H1 (cell line): ENCODE measurements around the gene TMEM204. TPM values are rescaled to one million over a fixed set of nuclear protein-coding genes. Genes with fewer than 3 reads are reported as not detected.

Source experiments
- CTCF ChIA-PET: fragments of 300-600 bp; sonication (Branson Sonifier 250); formaldehyde crosslinking; loops from one replicate; lab custom pipeline; 2021; ENCODE audit not compliant: partially characterized antibody; lab: Charles Lee
- POLR2A ChIA-PET: fragments of 300-600 bp; sonication (Branson Sonifier 250); formaldehyde crosslinking; loops from one replicate; lab custom pipeline; 2021; ENCODE audit warnings: inconsistent platforms; ENCODE audit not compliant: partially characterized antibody; lab: Charles Lee
- DNase-seq, 2 experiments: peaks; one replicate each; pipeline versions ENCODE4 v3.0.0 to v3.0.0-alpha.2; 2010 to 2022; ENCODE audit warnings: low spot score in 2 of 2, low read depth in 1 of 2, mixed read lengths in 1 of 2
- FAIRE-seq: peaks from 2 replicates; lab custom pipeline; 2011; peaks lifted over from hg19 to GRCh38; lab: Jason Lieb, UNC
- H2AFZ ChIP-seq: 2 replicates; pipeline ENCODE4 v1.8.1; 2012; ENCODE audit warnings: low read length, inconsistent platforms
- H2AK5ac ChIP-seq: 2 replicates; pipeline ENCODE4 v1.6.1; 2013; ENCODE audit warnings: low read depth, low read length
- H2BK120ac ChIP-seq: replicated peaks from 2 replicates; pipeline ENCODE3; 2013; ENCODE audit warnings: low read depth, low read length, inconsistent platforms
- H2BK12ac ChIP-seq: 2 replicates; pipeline ENCODE4 v1.6.1; 2013; ENCODE audit warnings: low read depth, low read length
- H2BK15ac ChIP-seq: 2 replicates; pipeline ENCODE4 v1.6.1; 2013; ENCODE audit warnings: low read length
- H2BK20ac ChIP-seq: 2 replicates; pipeline ENCODE4 v1.6.1; 2013; ENCODE audit warnings: low read length
- H2BK5ac ChIP-seq: 2 replicates; pipeline ENCODE4 v1.6.1; 2013; ENCODE audit warnings: low read depth, low read length
- H3K14ac ChIP-seq: 2 replicates; pipeline ENCODE4 v1.6.1; 2013; ENCODE audit warnings: inconsistent platforms; ENCODE audit not compliant: insufficient read length
- H3K18ac ChIP-seq: 2 replicates; pipeline ENCODE4 v1.6.1; 2013; ENCODE audit warnings: low read length; ENCODE audit errors: extremely low read depth
- H3K23ac ChIP-seq: 2 replicates; pipeline ENCODE4 v1.6.1; 2013; ENCODE audit warnings: inconsistent platforms; ENCODE audit not compliant: insufficient read length
- H3K23me2 ChIP-seq: 2 replicates; pipeline ENCODE4 v1.6.1; 2013; ENCODE audit warnings: low read depth, low read length
- H3K27ac ChIP-seq: 2 replicates; pipeline ENCODE4 v1.6.1; 2011; ENCODE audit warnings: low read depth, low read length, inconsistent platforms
- H3K27me3 ChIP-seq, 4 experiments: replicated peaks in 1 of 4; 1 replicate in 1 of 4; 2 replicates in 3 of 4; pipeline versions ENCODE4 v1.6.1 to v1.8.1; 2011 to 2013; ENCODE audit warnings: low read length in 3 of 4, mild to moderate bottlenecking in 3 of 4, inconsistent platforms in 2 of 4, mixed read lengths in 2 of 4, moderate library complexity in 1 of 4; ENCODE audit not compliant: control insufficient read depth in 3 of 4, insufficient read depth in 3 of 4; ENCODE audit errors: extremely low read depth in 1 of 4
- H3K36me3 ChIP-seq, 4 experiments: 2 replicates each; pipeline versions ENCODE4 v1.6.1 to v1.8.1; 2011 to 2013; ENCODE audit warnings: mild to moderate bottlenecking in 4 of 4, low read length in 3 of 4, moderate library complexity in 2 of 4, control low read depth in 1 of 4, inconsistent platforms in 1 of 4; ENCODE audit not compliant: insufficient read depth in 4 of 4, control insufficient read depth in 2 of 4
- H3K4ac ChIP-seq: replicated peaks from 2 replicates; pipeline ENCODE3; 2013; ENCODE audit warnings: low read length, low read depth, mixed read lengths, inconsistent platforms; ENCODE audit not compliant: insufficient read length
- H3K4me1 ChIP-seq, 4 experiments: replicated peaks in 1 of 4; 1 replicate in 1 of 4; 2 replicates in 3 of 4; pipeline versions ENCODE4 v1.6.1 to v1.8.1; 2011 to 2013; ENCODE audit warnings: low read length in 3 of 4, inconsistent platforms in 2 of 4, mixed read lengths in 1 of 4; ENCODE audit not compliant: insufficient read depth in 4 of 4, control insufficient read depth in 3 of 4
- H3K4me2 ChIP-seq, 2 experiments: 2 replicates each; pipeline versions ENCODE4 v1.6.1 to v1.8.1; 2011 to 2013; ENCODE audit warnings: low read depth in 2 of 2, low read length in 2 of 2, control low read depth in 1 of 2, inconsistent platforms in 1 of 2, mild to moderate bottlenecking in 1 of 2; ENCODE audit not compliant: insufficient read depth in 1 of 2
- H3K4me3 ChIP-seq, 4 experiments: fragments of 200-600, 300-600 bp in 1 of 4; sonication (generic), shearing (Covaris generic), sonication (Bioruptor Twin) in 1 of 4; 2 replicates each; pipeline versions ENCODE4 v1.5.1 to v1.8.1; 2011 to 2016; ENCODE audit warnings: low read length in 4 of 4, low read depth in 3 of 4, control low read depth in 2 of 4, inconsistent platforms in 2 of 4, mild to moderate bottlenecking in 2 of 4, mixed read lengths in 1 of 4, moderate library complexity in 1 of 4; ENCODE audit not compliant: insufficient read depth in 2 of 4; ENCODE audit errors: extremely low read depth in 1 of 4
- H3K56ac ChIP-seq: replicated peaks from 2 replicates; pipeline ENCODE3; 2013; ENCODE audit warnings: low read depth, mild to moderate bottlenecking, mixed read lengths, low read length, inconsistent platforms; ENCODE audit not compliant: insufficient read length
- H3K79me1 ChIP-seq: 2 replicates; pipeline ENCODE4 v1.6.1; 2013; ENCODE audit warnings: low read depth, low read length, control low read depth
- H3K79me2 ChIP-seq, 2 experiments: 2 replicates each; pipeline versions ENCODE4 v1.6.1 to v1.8.1; 2012 to 2013; ENCODE audit warnings: low read length in 2 of 2, mild to moderate bottlenecking in 2 of 2, inconsistent platforms in 1 of 2; ENCODE audit not compliant: insufficient read depth in 2 of 2, control insufficient read depth in 1 of 2
- H3K9ac ChIP-seq, 4 experiments: replicated peaks in 1 of 4; 1 replicate in 1 of 4; 2 replicates in 3 of 4; pipeline versions ENCODE4 v1.6.1 to v1.8.1; 2011 to 2013; ENCODE audit warnings: low read depth in 3 of 4, low read length in 3 of 4, control low read depth in 2 of 4, mild to moderate bottlenecking in 2 of 4, moderate library complexity in 2 of 4, inconsistent platforms in 1 of 4; ENCODE audit errors: extremely low read depth in 1 of 4
- H3K9me3 ChIP-seq, 2 experiments: 2 replicates each; pipeline versions ENCODE4 v1.6.1 to v1.8.1; 2012 to 2013; ENCODE audit warnings: mild to moderate bottlenecking in 2 of 2, moderate library complexity in 2 of 2, control low read depth in 1 of 2, inconsistent platforms in 1 of 2, low read depth in 1 of 2, low read length in 1 of 2, mixed read lengths in 1 of 2; ENCODE audit not compliant: insufficient read depth in 2 of 2
- H4K20me1 ChIP-seq, 2 experiments: replicated peaks in 1 of 2; 2 replicates each; pipeline versions ENCODE3 to v1.8.1; 2011 to 2013; ENCODE audit warnings: inconsistent platforms in 2 of 2, low read length in 2 of 2, mild to moderate bottlenecking in 1 of 2; ENCODE audit not compliant: insufficient read depth in 2 of 2, control insufficient read depth in 1 of 2
- H4K5ac ChIP-seq: 2 replicates; pipeline ENCODE4 v1.6.1; 2013; ENCODE audit warnings: low read length, low read depth, mixed read lengths, inconsistent platforms; ENCODE audit not compliant: insufficient read length
- H4K8ac ChIP-seq: 2 replicates; pipeline ENCODE4 v1.8.0; 2013; ENCODE audit warnings: mild to moderate bottlenecking, moderate library complexity, low read length, inconsistent platforms; ENCODE audit not compliant: insufficient read depth; ENCODE audit errors: extremely low read depth
- H4K91ac ChIP-seq: replicated peaks from 2 replicates; pipeline ENCODE3; 2013; ENCODE audit warnings: low read length, mixed read lengths, inconsistent platforms; ENCODE audit not compliant: insufficient read length
- PHF8 ChIP-seq: fragments of 200-600 bp; sonication (generic); conservative IDR thresholded peaks from 2 replicates; pipeline ENCODE4 v1.7.1; 2012; ENCODE audit warnings: low read depth, mild to moderate bottlenecking, inconsistent platforms, low read length, moderate library complexity
- RAD21 ChIP-seq, 2 experiments: IDR thresholded peaks in 1 of 2; conservative IDR thresholded peaks in 1 of 2; 2 replicates each; pipeline ENCODE4 v1.6.1; 2011; ENCODE audit warnings: low read depth in 2 of 2, low read length in 2 of 2, improper control_type of control experiment in 1 of 2, inconsistent platforms in 1 of 2, mild to moderate bottlenecking in 1 of 2, moderate library complexity in 1 of 2
- WGBS, 2 experiments: shearing (Covaris generic) in 1 of 2; methylation state at CpG; one replicate each; pipeline versions ENCODE4 v1.1.6 to v1.1.7; 2013 to 2015; ENCODE audit warnings: low lambda C conversion rate in 2 of 2, mixed read lengths in 2 of 2, inconsistent platforms in 1 of 2, low coverage in 1 of 2, missing lambda C conversion rate in 1 of 2; ENCODE audit not compliant: insufficient replicate concordance in 2 of 2, insufficient coverage in 1 of 2, insufficient read length in 1 of 2; ENCODE audit errors: extremely low coverage in 1 of 2, missing lambda C conversion rate in 1 of 2; 5-methylcytosine and 5-hydroxymethylcytosine counted together
- polyA plus RNA-seq, 7 experiments: library from polyadenylated mRNA; depleted of rRNA in 3 of 7; stranded (reverse) in 5 of 7; unstranded in 2 of 7; fragments of >200 nt in 5 of 7; fragments of 200-250 nt in 2 of 7; gene quantifications; 1 replicate in 5 of 7; 2 replicates in 1 of 7; 4 replicates in 1 of 7; pipeline versions ENCODE4 v1.2.1 to v1.2.3, GENCODE V29; 2011 to 2013; ENCODE audit warnings: missing spikeins in 2 of 7, mixed read lengths in 2 of 7
- total RNA-seq: library from RNA; stranded (reverse); fragmentation: NEBNext Ultra II Directional; extraction: Animal tissue kit (Norgen Biotek cat#: 25700); gene quantifications from 2 replicates; pipeline ENCODE4 v1.2.1, GENCODE V29; 2021

Gene TMEM204
- total and polyA plus RNA-seq, 2 of the 8 experiments (the other 6 are each of a cell fraction or from before 2014, with no cell fraction given), result not detected

DNA sequence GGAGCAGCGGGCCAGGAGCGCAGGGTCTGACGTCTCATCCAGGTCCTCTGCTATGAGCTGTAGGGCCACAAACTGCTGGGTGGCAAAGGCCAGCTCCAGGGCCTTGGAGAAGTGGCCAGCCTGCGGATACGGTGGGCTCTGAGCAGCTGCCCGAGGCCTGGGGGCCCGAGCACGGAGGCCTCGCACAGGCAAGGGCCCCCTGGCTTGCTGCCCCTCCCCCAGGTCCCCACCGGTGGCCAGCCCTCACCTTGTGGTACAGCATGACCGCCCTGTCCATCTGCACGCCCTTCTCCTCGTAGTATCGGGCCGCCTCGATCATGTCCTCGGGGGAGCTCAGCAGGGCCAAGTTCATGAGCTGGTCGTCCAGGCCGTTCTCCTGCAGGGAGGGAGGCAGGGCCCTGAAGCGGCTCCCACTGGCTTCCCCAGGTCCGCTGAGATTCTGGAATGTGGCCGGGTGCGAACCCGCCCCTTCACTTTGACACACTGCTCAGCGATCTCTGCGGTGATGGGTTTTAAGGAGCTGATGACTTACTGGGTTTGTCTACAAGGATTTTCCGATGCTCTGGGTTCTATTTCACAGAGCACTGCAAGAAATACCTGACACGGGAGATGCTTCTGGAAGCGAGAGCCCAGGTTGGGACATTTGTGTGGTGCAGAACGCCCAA lies 9.8 kb upstream of the TMEM204 start:
- ChIA-PET CTCF (interaction anchor here (0.9 to 1.7 kb wide), 3 partner anchors 14 to 82 kb away, joined by 3 to 8 read pairs (median 3); no protein-coding TSS in a partner anchor), POLR2A (interaction anchor here (0.8 to 5.2 kb wide), 2 partner anchors 10 to 77 kb away, joined by 3 to 56 read pairs; no protein-coding TSS in a partner anchor)
- Histone ChIP-seq H3K4ac (no peak overlapping the region), H3K79me2 (no peaks in the 10 kb centered on the region), H2AFZ (no peak overlapping the region), H3K36me3 (peaks cover 0 to 3% (median 0%) of the 10 kb centered on the region in 4 experiments; a peak in 2 of 8 replicates), H2BK120ac (no peak overlapping the region), H4K8ac (no peak overlapping the region), H2BK5ac (no peak overlapping the region), H3K27me3 (no peaks in the 10 kb centered on the region), H3K4me2 (no peak overlapping the region), H3K23me2 (no peaks in the 10 kb centered on the region), H3K9me3 (no peaks in the 10 kb centered on the region), H3K4me1 (no peaks in the 10 kb centered on the region), H4K5ac (no peak overlapping the region), H3K18ac (no peak overlapping the region), H3K27ac (no peak overlapping the region), H2BK20ac (no peak overlapping the region), H3K4me3 (no peak overlapping the region), H3K79me1 (no peaks in the 10 kb centered on the region), H3K14ac (no peak overlapping the region), H4K20me1 (peaks cover 0 to 5% of the 10 kb centered on the region in 2 experiments), H2BK15ac (no peak overlapping the region), H4K91ac (no peak overlapping the region), H2BK12ac (no peak overlapping the region), H3K56ac (no peak overlapping the region), H2AK5ac (no peak overlapping the region), H3K23ac (no peak overlapping the region), H3K9ac (no peak overlapping the region)
- FAIRE-seq (no peak), DNase-seq (no peak)
- WGBS, 2 experiments, result 91% methylated on average over 26 of the region's 30 CpGs; no CpG with 5 or more reads in 1 of the 2 experiments
- TF ChIP-seq RAD21 (IDR thresholded peaks at IDR 0.05 in 1 of 2, conservative IDR thresholded peaks at IDR 0.05 in 1 of 2; ENCODE audit: low read depth in 2 of 2, low read length in 2 of 2) (no peak), PHF8 (no peak)
